Measurements from ENCODE around the gene FLRT2. TPM values are rescaled to one million over a fixed set of nuclear protein-coding genes. Genes with fewer than 3 reads are reported as not detected.

Gene FLRT2
- total RNA-seq, 1 experiment from 2014 or later, result 13.2 TPM

DNA sequence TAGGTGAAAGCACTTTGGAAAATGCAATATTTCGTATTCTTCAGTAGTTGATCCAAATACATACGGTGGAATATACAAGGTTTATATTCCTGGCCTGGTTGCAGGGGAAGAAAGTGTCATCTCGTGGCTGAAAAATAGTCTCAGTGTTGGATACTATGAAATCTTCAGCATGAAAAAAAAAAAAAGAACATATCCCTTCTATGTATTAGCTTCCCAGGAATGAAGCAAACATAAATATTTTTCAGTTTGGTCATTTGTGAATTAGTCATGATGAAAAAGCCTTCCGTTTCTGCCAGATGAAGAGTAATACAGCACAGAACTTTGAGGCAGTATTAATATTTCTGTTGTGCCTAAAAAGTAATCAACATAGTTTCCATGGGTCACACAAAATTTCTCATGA lies 36.7 kb downstream of the FLRT2 start:
- DNase-seq (ENCODE audit: low spot score) (no peak), ATAC-seq (no peak)
- no peak for TF ChIP-seq NFATC4 (CRISPR knock-in tag; IDR thresholded peaks at IDR 0.05)
- no peak for TF ChIP-seq HMGA2 (CRISPR knock-in tag; IDR thresholded peaks at IDR 0.05)
- TF ChIP-seq, protein P1, sequence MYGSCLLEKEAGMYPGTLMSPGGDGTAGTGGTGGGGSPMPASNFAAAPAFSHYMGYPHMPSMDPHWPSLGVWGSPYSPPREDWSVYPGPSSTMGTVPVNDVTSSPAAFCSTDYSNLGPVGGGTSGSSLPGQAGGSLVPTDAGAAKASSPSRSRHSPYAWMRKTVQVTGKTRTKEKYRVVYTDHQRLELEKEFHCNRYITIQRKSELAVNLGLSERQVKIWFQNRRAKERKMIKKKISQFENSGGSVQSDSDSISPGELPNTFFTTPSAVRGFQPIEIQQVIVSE (CRISPR knock-in tag; IDR thresholded peaks at IDR 0.05; ENCODE audit: borderline replicate concordance), result 0 out of 2 replicates have a peak, but pooled peaks have one; percentile 29
- no peak for TF ChIP-seq KAT7 (CRISPR knock-in tag; IDR thresholded peaks at IDR 0.05; ENCODE audit: borderline replicate concordance)
- TF ChIP-seq FOXJ3 (CRISPR knock-in tag; IDR thresholded peaks at IDR 0.05; ENCODE audit: borderline replicate concordance), result no peak
- no peak for TF ChIP-seq NFYB (CRISPR knock-in tag; conservative IDR thresholded peaks at IDR 0.05; ENCODE audit: low read depth)
- TF ChIP-seq OVOL2 (CRISPR knock-in tag; IDR thresholded peaks at IDR 0.05; ENCODE audit: borderline replicate concordance), result no peak
- Mint-ChIP-seq H3K36me3 (no peaks in the 10 kb centered on the region), H3K4me3 (no peak overlapping the region), H3K27me3 (ENCODE audit: low read depth) (no peaks in the 10 kb centered on the region), H3K27ac (no peak overlapping the region), H3K9me3 (no peaks in the 10 kb centered on the region), H3K4me1 (peaks cover 30% of the 10 kb centered on the region)
- CTCF ChIA-PET, result no interaction called here
- POLR2A ChIA-PET, result no interaction called here

DNA sequence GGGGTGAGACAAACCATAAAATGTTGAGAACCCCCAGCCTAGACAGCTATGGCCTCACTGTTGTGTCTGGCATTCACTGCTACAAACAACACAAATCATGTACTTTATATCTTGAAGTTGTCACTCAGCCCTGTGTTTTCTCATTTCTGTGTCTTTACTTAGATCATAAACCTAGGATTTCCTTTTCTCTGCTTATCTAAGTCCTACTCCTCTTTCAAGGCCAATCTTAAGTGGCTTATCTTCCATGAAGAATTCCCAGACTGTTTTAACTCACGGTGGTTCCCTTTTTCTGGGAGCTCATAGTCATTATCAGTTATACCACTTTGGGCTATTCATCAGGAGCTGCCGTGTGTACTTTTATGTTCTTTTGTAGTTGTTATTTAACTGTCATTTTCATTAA lies 42.1 kb downstream of the FLRT2 start:
- ChIA-PET POLR2A (no interaction called here), CTCF (interaction anchor here (0.6 kb wide), 1 partner anchor 11 kb away, joined by 3 read pairs; no protein-coding TSS in a partner anchor)
- Mint-ChIP-seq H3K36me3 (no peaks in the 10 kb centered on the region), H3K4me3 (no peak overlapping the region), H3K27ac (no peak overlapping the region), H3K27me3 (ENCODE audit: low read depth) (no peaks in the 10 kb centered on the region), H3K4me1 (peaks cover 63% of the 10 kb centered on the region), H3K9me3 (no peaks in the 10 kb centered on the region)
- ATAC-seq (no peak), DNase-seq (ENCODE audit: low spot score) (no peak)
- TF ChIP-seq NFE2L1 (CRISPR knock-in tag; IDR thresholded peaks at IDR 0.05), result no peak
- TF ChIP-seq MYBL2 (CRISPR knock-in tag; IDR thresholded peaks at IDR 0.05), result no peak
- no peak for TF ChIP-seq ZNF317 (CRISPR knock-in tag; IDR thresholded peaks at IDR 0.05; ENCODE audit: borderline replicate concordance, low read depth)
- TF ChIP-seq TP53 (CRISPR knock-in tag; IDR thresholded peaks at IDR 0.05), result no peak
- TF ChIP-seq, protein P2, sequence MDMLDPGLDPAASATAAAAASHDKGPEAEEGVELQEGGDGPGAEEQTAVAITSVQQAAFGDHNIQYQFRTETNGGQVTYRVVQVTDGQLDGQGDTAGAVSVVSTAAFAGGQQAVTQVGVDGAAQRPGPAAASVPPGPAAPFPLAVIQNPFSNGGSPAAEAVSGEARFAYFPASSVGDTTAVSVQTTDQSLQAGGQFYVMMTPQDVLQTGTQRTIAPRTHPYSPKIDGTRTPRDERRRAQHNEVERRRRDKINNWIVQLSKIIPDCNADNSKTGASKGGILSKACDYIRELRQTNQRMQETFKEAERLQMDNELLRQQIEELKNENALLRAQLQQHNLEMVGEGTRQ (CRISPR knock-in tag; IDR thresholded peaks at IDR 0.05), result no peak
- TF ChIP-seq NR1H2 (CRISPR knock-in tag; IDR thresholded peaks at IDR 0.05), result no peak

DNA sequence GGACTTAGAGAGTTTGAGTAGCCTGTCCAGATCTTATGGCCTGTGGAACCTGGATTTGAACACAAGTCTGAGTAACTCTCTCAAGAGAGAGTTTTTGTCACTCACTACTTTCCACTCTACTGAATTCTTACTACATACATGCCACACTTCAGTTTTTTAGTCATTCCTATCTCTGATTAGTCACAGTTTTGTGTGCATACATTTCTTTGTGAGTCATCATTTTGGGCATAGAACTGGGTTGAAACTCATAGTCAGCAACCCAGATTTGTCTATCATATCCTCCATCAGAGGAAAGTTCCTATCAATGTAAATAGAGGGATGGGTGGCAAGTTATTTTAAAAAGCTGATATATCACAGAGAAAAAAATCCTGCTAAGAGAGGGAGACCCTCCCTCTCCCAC lies 42.9 kb downstream of the FLRT2 start:
- Mint-ChIP-seq H3K4me1 (peaks cover 67% of the 10 kb centered on the region), H3K36me3 (no peaks in the 10 kb centered on the region), H3K27me3 (ENCODE audit: low read depth) (no peaks in the 10 kb centered on the region), H3K27ac (no peak overlapping the region), H3K4me3 (no peak overlapping the region), H3K9me3 (no peaks in the 10 kb centered on the region)
- DNase-seq (ENCODE audit: low spot score) (no peak), ATAC-seq (no peak)
- ChIA-PET CTCF (no interaction called here), POLR2A (no interaction called here)
- TF ChIP-seq, protein P3, sequence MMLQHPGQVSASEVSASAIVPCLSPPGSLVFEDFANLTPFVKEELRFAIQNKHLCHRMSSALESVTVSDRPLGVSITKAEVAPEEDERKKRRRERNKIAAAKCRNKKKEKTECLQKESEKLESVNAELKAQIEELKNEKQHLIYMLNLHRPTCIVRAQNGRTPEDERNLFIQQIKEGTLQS (CRISPR knock-in tag; conservative IDR thresholded peaks at IDR 0.05), result no peak
- TF ChIP-seq GTF2I (CRISPR knock-in tag; conservative IDR thresholded peaks at IDR 0.05) (no peak), RELA (CRISPR knock-in tag; IDR thresholded peaks at IDR 0.05; ENCODE audit: borderline replicate concordance) (no peak), FOXJ3 (CRISPR knock-in tag; IDR thresholded peaks at IDR 0.05; ENCODE audit: borderline replicate concordance) (no peak), TP53 (CRISPR knock-in tag; IDR thresholded peaks at IDR 0.05) (no peak), FOXP1 (CRISPR knock-in tag; IDR thresholded peaks at IDR 0.05; ENCODE audit: borderline replicate concordance) (no peak), IRF2 (CRISPR knock-in tag; IDR thresholded peaks at IDR 0.05; ENCODE audit: borderline replicate concordance, low read depth) (no peak), ZBTB21 (CRISPR knock-in tag; IDR thresholded peaks at IDR 0.05; ENCODE audit: borderline replicate concordance) (no peak), NFATC4 (CRISPR knock-in tag; IDR thresholded peaks at IDR 0.05) (no peak)
- TF ChIP-seq, protein P4, sequence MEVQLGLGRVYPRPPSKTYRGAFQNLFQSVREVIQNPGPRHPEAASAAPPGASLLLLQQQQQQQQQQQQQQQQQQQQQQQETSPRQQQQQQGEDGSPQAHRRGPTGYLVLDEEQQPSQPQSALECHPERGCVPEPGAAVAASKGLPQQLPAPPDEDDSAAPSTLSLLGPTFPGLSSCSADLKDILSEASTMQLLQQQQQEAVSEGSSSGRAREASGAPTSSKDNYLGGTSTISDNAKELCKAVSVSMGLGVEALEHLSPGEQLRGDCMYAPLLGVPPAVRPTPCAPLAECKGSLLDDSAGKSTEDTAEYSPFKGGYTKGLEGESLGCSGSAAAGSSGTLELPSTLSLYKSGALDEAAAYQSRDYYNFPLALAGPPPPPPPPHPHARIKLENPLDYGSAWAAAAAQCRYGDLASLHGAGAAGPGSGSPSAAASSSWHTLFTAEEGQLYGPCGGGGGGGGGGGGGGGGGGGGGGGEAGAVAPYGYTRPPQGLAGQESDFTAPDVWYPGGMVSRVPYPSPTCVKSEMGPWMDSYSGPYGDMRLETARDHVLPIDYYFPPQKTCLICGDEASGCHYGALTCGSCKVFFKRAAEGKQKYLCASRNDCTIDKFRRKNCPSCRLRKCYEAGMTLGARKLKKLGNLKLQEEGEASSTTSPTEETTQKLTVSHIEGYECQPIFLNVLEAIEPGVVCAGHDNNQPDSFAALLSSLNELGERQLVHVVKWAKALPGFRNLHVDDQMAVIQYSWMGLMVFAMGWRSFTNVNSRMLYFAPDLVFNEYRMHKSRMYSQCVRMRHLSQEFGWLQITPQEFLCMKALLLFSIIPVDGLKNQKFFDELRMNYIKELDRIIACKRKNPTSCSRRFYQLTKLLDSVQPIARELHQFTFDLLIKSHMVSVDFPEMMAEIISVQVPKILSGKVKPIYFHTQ (CRISPR knock-in tag; IDR thresholded peaks at IDR 0.05), result no peak
- TF ChIP-seq, protein P5, sequence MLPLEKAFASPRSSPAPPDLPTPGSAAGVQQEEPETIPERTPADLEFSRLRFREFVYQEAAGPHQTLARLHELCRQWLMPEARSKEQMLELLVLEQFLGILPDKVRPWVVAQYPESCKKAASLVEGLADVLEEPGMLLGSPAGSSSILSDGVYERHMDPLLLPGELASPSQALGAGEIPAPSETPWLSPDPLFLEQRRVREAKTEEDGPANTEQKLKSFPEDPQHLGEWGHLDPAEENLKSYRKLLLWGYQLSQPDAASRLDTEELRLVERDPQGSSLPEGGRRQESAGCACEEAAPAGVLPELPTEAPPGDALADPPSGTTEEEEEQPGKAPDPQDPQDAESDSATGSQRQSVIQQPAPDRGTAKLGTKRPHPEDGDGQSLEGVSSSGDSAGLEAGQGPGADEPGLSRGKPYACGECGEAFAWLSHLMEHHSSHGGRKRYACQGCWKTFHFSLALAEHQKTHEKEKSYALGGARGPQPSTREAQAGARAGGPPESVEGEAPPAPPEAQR (CRISPR knock-in tag; IDR thresholded peaks at IDR 0.05), result no peak
- TF ChIP-seq, protein P6, sequence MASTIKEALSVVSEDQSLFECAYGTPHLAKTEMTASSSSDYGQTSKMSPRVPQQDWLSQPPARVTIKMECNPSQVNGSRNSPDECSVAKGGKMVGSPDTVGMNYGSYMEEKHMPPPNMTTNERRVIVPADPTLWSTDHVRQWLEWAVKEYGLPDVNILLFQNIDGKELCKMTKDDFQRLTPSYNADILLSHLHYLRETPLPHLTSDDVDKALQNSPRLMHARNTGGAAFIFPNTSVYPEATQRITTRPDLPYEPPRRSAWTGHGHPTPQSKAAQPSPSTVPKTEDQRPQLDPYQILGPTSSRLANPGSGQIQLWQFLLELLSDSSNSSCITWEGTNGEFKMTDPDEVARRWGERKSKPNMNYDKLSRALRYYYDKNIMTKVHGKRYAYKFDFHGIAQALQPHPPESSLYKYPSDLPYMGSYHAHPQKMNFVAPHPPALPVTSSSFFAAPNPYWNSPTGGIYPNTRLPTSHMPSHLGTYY (CRISPR knock-in tag; IDR thresholded peaks at IDR 0.05), result no peak
- TF ChIP-seq, protein P7, sequence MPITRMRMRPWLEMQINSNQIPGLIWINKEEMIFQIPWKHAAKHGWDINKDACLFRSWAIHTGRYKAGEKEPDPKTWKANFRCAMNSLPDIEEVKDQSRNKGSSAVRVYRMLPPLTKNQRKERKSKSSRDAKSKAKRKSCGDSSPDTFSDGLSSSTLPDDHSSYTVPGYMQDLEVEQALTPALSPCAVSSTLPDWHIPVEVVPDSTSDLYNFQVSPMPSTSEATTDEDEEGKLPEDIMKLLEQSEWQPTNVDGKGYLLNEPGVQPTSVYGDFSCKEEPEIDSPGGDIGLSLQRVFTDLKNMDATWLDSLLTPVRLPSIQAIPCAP (CRISPR knock-in tag; IDR thresholded peaks at IDR 0.05), result no peak
